ENCODE measurements around the gene NNMT.

The NNMT gene

DNA sequence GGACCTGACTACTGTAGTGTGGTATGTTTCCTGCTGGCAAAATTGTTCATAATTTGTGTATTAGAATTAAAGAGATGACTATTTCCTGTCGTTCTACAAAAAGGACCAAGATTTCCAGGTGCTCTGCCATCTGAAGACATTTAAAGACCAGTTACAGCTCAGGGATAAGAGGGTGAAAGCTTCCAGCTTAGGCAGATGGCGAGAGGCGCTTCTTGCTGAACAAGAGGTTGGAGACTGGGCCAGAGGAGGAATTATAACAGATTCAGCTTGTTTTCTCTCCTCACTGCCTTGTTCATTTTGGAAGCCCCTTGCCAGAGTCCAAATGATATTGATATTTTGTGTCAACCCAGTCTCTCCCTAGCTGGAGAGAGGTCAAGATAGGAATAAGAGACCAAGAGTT is 23.1 kb upstream of the NNMT start:
- Mint-ChIP-seq H3K27me3 (ENCODE audit: low read depth) (peaks cover 30% of the 10 kb centered on the region), H3K36me3 (ENCODE audit: low read depth) (no peaks in the 10 kb centered on the region), H3K4me3 (no peak overlapping the region), H3K27ac (no peak overlapping the region), H3K9me3 (no peaks in the 10 kb centered on the region), H3K4me1 (ENCODE audit: low read depth) (no peaks in the 10 kb centered on the region)
- no peak for DNase-seq (ENCODE audit: low spot score)

GRCh38 chr11:114273890-114274635 is 22.1 kb upstream of the NNMT start:
- no peak overlapping the region for H3K27ac Mint-ChIP-seq

DNA sequence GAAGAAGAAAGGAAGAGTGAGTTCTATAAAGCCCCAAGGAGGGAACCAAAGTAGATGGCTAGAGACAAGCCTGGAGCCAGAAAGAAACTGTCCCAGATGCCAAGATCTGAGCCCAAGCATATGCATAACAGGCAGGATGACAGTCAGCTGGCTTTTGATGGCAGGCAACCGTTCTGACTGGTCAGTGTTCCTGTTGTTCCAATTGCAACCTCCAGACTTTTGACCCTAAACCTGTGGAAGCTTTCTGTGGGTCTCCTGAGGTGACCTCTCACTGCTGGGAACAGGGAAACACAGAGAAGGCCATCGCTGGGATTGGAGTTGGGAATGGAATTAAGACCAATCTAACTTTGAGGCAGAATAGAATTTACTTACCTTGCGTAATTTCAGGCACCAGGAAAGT is 21.6 kb upstream of the NNMT start:
- peaks cover 26% of the 10 kb centered on the region for H3K27me3 Mint-ChIP-seq (ENCODE audit: low read depth)
- no peaks in the 10 kb centered on the region for H3K9me3 Mint-ChIP-seq
- H3K36me3 Mint-ChIP-seq (ENCODE audit: low read depth), result no peaks in the 10 kb centered on the region
- no peaks in the 10 kb centered on the region for H3K4me1 Mint-ChIP-seq (ENCODE audit: low read depth)
- no peak overlapping the region for H3K27ac Mint-ChIP-seq
- no peak for DNase-seq (ENCODE audit: low spot score)
- H3K4me3 Mint-ChIP-seq, result no peak overlapping the region

More at GRCh38 chr11:114273890-114274635, 22.1 kb upstream of the NNMT start:
- Mint-ChIP-seq H3K27me3 (ENCODE audit: low read depth) (peaks cover 30% of the 10 kb centered on the region), H3K9me3 (no peaks in the 10 kb centered on the region), H3K36me3 (ENCODE audit: low read depth) (no peaks in the 10 kb centered on the region), H3K4me1 (ENCODE audit: low read depth) (no peaks in the 10 kb centered on the region), H3K4me3 (no peak overlapping the region)
- no peak for DNase-seq (ENCODE audit: low spot score)

DNA sequence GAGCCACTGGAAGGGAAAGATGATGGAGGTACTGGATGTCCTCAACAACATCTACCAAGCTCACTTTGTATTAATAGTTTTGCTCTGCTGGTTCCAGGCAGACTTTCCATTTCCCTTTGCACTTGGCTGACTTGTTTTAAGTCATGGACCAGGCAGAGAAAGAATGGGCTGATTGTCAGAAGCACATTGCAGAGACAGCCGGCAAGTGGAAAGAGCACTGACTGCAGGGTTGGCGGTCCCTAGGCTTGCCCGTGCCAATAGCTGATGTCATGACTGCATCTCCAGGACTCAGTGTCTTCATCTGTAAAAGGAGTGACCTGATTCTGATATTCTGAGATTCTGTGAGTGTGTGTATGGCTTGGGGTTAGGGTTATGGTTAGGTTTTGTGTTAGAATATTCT is 20.9 kb upstream of the NNMT start:
- H3K27ac Mint-ChIP-seq, result no peak overlapping the region
- DNase-seq (ENCODE audit: low spot score), result no peak
- H3K27me3 Mint-ChIP-seq (ENCODE audit: low read depth), result peaks cover 30% of the 10 kb centered on the region
- H3K9me3 Mint-ChIP-seq, result no peaks in the 10 kb centered on the region
- H3K4me3 Mint-ChIP-seq, result no peak overlapping the region
- no peaks in the 10 kb centered on the region for H3K4me1 Mint-ChIP-seq (ENCODE audit: low read depth)
- no peaks in the 10 kb centered on the region for H3K36me3 Mint-ChIP-seq (ENCODE audit: low read depth)

- Mint-ChIP-seq H3K27ac (no peak overlapping the region), H3K9me3 (no peaks in the 10 kb centered on the region), H3K27me3 (ENCODE audit: low read depth) (peaks cover 23% of the 10 kb centered on the region), H3K4me3 (no peak overlapping the region), H3K36me3 (ENCODE audit: low read depth) (no peaks in the 10 kb centered on the region), H3K4me1 (ENCODE audit: low read depth) (no peaks in the 10 kb centered on the region)
- no peak for DNase-seq (ENCODE audit: low spot score)
These were observed 20.1 kb upstream of the NNMT start for GRCh38 chr11:114276077-114276476.

DNA sequence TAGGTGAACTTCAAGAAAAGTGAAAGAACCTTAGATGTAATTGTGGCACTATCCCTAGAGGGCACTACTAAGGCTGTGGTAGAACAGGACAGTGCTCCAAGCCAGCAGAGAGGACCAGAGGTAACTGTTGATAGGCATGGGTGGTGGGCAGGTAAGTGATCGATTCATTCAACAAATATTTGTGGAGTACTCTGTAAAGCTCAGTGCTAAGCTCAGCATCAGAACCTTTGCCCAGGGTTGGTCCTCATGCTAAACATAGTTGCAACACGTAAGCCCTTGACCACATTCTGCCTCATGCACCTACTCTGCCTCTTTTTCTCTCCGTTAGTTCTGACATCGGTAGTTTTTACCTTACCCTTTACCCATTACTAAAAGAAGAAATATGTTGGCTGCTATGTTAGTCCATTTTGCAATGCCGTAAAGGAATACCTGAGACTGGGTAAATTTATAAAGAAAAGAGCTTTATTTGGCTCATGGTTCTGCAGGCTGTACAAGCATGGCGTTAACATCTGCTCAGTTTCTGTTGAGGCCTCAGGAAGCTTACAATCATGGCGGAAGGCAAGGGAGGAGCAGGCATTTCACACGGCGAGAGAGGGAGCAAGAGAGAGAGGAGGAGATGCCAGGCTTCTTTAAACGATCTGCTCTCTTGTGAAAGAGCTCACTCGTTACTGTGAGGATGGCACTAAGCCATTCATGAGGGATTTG is 18.4 kb upstream of the NNMT start:
- Mint-ChIP-seq H3K36me3 (ENCODE audit: low read depth) (no peaks in the 10 kb centered on the region), H3K27me3 (ENCODE audit: low read depth) (peaks cover 15% of the 10 kb centered on the region), H3K9me3 (no peaks in the 10 kb centered on the region), H3K4me1 (ENCODE audit: low read depth) (no peaks in the 10 kb centered on the region), H3K27ac (no peak overlapping the region), H3K4me3 (no peak overlapping the region)
- DNase-seq (ENCODE audit: low spot score), result no peak

DNA sequence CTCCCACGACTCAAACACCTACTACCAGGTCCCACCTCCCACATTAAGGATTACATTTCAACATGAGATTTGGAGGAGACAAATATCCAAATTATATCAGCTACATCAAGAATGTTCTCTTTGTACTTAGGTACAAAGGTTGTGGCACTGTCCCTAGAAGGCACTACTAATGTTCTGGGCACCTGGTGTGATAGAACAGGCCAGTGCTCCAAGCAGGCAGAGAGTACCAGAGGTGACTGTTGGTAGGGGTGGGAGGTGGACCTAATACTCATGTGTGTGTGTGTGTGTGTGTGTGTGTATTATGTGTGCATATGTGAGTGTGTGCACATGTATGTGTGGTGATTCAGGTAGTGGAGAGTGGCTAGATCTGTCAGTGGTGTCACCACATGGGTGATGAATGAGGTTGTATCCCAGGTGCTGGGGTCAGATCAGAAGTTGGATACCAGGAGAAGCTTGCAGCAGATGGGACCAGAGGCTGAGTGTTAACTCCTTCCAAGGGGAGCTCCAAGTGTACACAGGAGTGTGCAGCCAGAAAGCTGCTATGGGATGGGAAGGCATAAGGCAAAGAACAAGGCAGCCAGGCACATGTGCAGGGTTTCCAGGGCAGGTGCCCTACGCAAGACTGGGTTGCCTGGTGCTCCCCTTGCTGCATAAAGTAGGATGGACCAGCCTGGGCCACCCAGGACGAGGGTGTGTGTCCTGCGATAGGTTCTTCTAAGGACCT is 17.7 kb upstream of the NNMT start:
- Mint-ChIP-seq H3K36me3 (ENCODE audit: low read depth) (no peaks in the 10 kb centered on the region), H3K4me3 (no peak overlapping the region), H3K4me1 (ENCODE audit: low read depth) (no peaks in the 10 kb centered on the region), H3K27me3 (ENCODE audit: low read depth) (peaks cover 15% of the 10 kb centered on the region), H3K9me3 (no peaks in the 10 kb centered on the region), H3K27ac (no peak overlapping the region)
- DNase-seq (ENCODE audit: low spot score), result no peak

DNA sequence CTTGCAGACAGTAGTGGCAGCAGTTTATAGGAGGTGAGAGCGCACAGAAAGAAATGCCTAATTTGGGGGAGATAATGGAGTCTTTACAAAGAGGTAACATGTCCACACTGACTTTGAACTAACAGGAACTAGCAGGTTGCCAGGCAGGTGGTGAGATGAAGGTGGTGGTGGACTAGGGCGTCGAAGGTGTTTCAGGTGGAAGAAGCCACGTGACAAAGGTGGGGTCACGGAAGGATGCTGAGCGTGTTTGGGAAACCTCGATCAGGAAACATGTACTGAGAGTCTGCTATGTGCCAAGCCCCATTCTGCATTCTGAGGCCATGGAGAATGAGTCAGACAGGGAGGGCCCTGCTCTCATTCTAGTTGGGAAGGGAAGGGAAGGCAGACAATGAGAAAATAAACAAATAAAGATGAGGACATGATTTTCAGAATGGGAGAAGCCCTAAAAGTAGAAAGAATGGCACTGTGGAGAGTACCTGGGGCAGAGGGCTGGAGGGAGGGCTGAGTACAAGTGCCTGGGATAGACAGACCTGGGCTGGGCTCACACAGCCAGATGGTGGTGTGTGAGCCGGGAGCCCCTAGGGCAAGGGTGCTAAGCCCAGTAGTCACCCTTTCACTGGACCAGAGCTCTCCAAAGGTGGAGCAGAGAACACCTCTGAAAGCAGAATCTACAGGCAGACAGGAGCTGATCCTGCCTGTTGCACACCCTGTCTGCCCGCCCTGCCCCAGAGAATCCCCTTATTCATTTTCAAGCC is 16.2 kb upstream of the NNMT start:
- H3K27me3 Mint-ChIP-seq (ENCODE audit: low read depth), result peaks cover 10% of the 10 kb centered on the region
- no peaks in the 10 kb centered on the region for H3K9me3 Mint-ChIP-seq
- no peaks in the 10 kb centered on the region for H3K4me1 Mint-ChIP-seq (ENCODE audit: low read depth)
- no peak for DNase-seq (ENCODE audit: low spot score)
- H3K27ac Mint-ChIP-seq, result no peak overlapping the region
- H3K4me3 Mint-ChIP-seq, result no peak overlapping the region
- H3K36me3 Mint-ChIP-seq (ENCODE audit: low read depth), result no peaks in the 10 kb centered on the region

- H3K27me3 Mint-ChIP-seq (ENCODE audit: low read depth), result peaks cover 7% of the 10 kb centered on the region
- no peak overlapping the region for H3K27ac Mint-ChIP-seq
- H3K9me3 Mint-ChIP-seq, result no peaks in the 10 kb centered on the region
- DNase-seq (ENCODE audit: low spot score), result no peak
- no peak overlapping the region for H3K4me3 Mint-ChIP-seq
- H3K36me3 Mint-ChIP-seq (ENCODE audit: low read depth), result no peaks in the 10 kb centered on the region
- H3K4me1 Mint-ChIP-seq (ENCODE audit: low read depth), result no peaks in the 10 kb centered on the region
These were observed 15.5 kb upstream of the NNMT start for GRCh38 chr11:114280696-114281095.

GRCh38 chr11:114281388-114281956 is 14.7 kb upstream of the NNMT start:
- no peaks in the 10 kb centered on the region for H3K36me3 Mint-ChIP-seq (ENCODE audit: low read depth)
- H3K4me1 Mint-ChIP-seq (ENCODE audit: low read depth), result no peaks in the 10 kb centered on the region
- no peak overlapping the region for H3K4me3 Mint-ChIP-seq
- no peaks in the 10 kb centered on the region for H3K9me3 Mint-ChIP-seq
- H3K27me3 Mint-ChIP-seq (ENCODE audit: low read depth), result peaks cover 5% of the 10 kb centered on the region
- DNase-seq (ENCODE audit: low spot score), result no peak
- no peak overlapping the region for H3K27ac Mint-ChIP-seq

- DNase-seq (ENCODE audit: low spot score), result no peak
- Mint-ChIP-seq H3K27me3 (ENCODE audit: low read depth) (peaks cover 11% of the 10 kb centered on the region), H3K4me3 (no peak overlapping the region), H3K27ac (no peak overlapping the region), H3K36me3 (ENCODE audit: low read depth) (no peaks in the 10 kb centered on the region), H3K4me1 (ENCODE audit: low read depth) (no peaks in the 10 kb centered on the region), H3K9me3 (no peaks in the 10 kb centered on the region)
These were observed 13.7 kb upstream of the NNMT start for GRCh38 chr11:114282488-114282887.

DNA sequence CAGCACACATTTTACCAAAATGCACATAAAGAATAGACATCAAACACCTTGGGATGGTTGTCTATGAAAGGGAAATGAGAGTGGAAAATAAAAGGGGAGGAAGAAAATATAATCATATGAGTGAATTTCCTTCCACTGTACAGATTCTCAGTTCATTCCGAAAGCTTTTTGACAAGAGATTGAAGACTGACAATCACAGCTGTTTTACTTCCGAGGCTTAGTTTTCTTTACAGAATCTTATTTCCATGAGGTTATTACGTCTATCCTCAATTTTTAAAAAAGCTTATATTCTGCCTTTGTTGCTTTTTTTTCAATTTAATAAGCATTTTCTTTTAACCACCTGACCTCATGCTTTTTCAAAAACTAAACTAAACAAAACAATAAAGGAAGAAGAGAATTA is 12.8 kb upstream of the NNMT start:
- Mint-ChIP-seq H3K9me3 (no peaks in the 10 kb centered on the region), H3K36me3 (ENCODE audit: low read depth) (no peaks in the 10 kb centered on the region), H3K27me3 (ENCODE audit: low read depth) (peaks cover 16% of the 10 kb centered on the region), H3K4me1 (ENCODE audit: low read depth) (peaks cover 1% of the 10 kb centered on the region), H3K4me3 (no peak overlapping the region), H3K27ac (no peak overlapping the region)
- no peak for DNase-seq (ENCODE audit: low spot score)

- Mint-ChIP-seq H3K27ac (no peak overlapping the region), H3K4me3 (no peak overlapping the region), H3K9me3 (no peaks in the 10 kb centered on the region), H3K27me3 (ENCODE audit: low read depth) (peaks cover 16% of the 10 kb centered on the region), H3K36me3 (ENCODE audit: low read depth) (no peaks in the 10 kb centered on the region), H3K4me1 (ENCODE audit: low read depth) (peaks cover 1% of the 10 kb centered on the region)
- no peak for DNase-seq (ENCODE audit: low spot score)
These were observed 12.2 kb upstream of the NNMT start for GRCh38 chr11:114284021-114284420.
